Stimulated activated CD4-positive, alpha-beta T cell treated with anti-CD3 and anti-CD28 coated beads, Interleukin-15, amount 100 ng/mL, for 48 hours (primary cell): ENCODE results near the gene CTTNBP2NL.

Experiments
- DNase-seq, 2 donors: peaks; one replicate each; pipeline ENCODE4 v3.0.0-alpha.2; 2020; ENCODE audit warnings: low read depth in 2 of 2

Gene CTTNBP2NL

GRCh38 chr1:112505878-112506277 is 109.9 kb downstream of the CTTNBP2NL start:
- DNase-seq = no peak

- no peak for DNase-seq
Measured at GRCh38 chr1:112506306-112506705, 110.3 kb downstream of the CTTNBP2NL start.

- no peak for DNase-seq
Measured at GRCh38 chr1:112506731-112507130, 110.7 kb downstream of the CTTNBP2NL start.

- no peak for DNase-seq
Measured at GRCh38 chr1:112507336-112507735, 111.3 kb downstream of the CTTNBP2NL start.

- DNase-seq = no peak
Measured at GRCh38 chr1:112507921-112508277, 111.9 kb downstream of the CTTNBP2NL start.

- peak; percentile 20 to 42 for DNase-seq
Measured at GRCh38 chr1:112508278-112509004, 112.4 kb downstream of the CTTNBP2NL start, which contains the start of gene WNT2B. Gene WNT2B (plus strand): TSS chr1:112508965. CDS start chr1:112509263, 298 bp downstream.

- no peak for DNase-seq
Measured at GRCh38 chr1:112509005-112509659, 113.1 kb downstream of the CTTNBP2NL start.

- no peak for DNase-seq
Measured at GRCh38 chr1:112509660-112510178, 113.7 kb downstream of the CTTNBP2NL start.

GRCh38 chr1:112510340-112510739 is 114.3 kb downstream of the CTTNBP2NL start:
- DNase-seq = no peak
